SKM-1 (cell line): Measurements from ENCODE around the gene IL4I1.

Source experiments
- DNase-seq: peaks from one replicate; lab custom pipeline; 2025; ENCODE audit not compliant: unreplicated experiment; lab: John Stamatoyannopoulos, UW

Gene IL4I1

DNA sequence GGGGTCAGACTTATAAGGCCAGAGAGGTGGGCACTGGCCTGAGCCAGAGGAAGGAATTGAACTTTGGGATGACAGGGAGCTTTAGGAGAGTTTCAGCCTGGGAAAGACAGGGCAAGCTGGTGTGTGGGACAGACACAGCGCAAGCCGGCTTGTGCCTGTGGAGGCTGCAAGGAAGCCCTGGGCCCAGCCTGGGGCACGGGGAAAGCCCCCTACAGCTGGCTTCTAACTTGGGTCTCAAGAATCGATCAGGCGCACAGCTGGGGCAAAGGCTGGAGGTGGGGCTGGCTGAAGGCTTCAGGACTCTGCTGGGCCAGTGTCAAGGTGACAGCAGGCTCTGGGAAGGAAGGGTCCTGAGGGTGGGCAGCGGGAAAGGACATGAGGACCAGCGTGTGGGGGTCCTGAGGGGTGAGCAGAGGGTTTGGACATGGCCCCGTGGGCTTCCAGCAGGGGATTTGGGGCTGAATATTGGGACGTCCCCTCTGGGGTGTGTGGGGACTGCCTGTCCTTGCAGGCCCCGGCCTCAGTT, 42.8 kb downstream of the IL4I1 start:
- DNase-seq = no peak

DNA sequence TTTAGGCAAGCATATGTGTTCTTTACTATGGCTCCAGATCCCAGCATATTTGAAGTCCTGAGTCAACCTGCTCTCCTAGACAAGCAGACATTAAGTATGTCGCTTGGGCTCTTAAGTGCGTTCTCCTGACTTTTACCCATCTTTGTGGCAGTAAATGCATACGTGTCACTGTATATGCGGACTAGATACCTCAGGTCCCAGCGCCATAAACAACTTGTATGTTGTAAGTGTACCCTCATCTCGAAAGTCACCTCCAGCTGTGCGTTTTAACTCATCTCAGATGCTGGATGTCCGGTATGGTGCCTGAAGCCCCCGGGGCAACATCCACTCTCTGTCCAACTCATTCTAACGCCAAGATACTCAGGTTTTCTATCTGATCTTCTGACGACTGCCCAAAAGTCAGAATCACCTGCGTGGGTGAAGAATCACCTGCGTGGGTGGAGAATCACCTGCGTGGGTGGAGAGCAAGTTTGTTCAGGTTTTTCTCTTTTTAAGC, 44.0 kb downstream of the IL4I1 start:
- DNase-seq = no peak

DNA sequence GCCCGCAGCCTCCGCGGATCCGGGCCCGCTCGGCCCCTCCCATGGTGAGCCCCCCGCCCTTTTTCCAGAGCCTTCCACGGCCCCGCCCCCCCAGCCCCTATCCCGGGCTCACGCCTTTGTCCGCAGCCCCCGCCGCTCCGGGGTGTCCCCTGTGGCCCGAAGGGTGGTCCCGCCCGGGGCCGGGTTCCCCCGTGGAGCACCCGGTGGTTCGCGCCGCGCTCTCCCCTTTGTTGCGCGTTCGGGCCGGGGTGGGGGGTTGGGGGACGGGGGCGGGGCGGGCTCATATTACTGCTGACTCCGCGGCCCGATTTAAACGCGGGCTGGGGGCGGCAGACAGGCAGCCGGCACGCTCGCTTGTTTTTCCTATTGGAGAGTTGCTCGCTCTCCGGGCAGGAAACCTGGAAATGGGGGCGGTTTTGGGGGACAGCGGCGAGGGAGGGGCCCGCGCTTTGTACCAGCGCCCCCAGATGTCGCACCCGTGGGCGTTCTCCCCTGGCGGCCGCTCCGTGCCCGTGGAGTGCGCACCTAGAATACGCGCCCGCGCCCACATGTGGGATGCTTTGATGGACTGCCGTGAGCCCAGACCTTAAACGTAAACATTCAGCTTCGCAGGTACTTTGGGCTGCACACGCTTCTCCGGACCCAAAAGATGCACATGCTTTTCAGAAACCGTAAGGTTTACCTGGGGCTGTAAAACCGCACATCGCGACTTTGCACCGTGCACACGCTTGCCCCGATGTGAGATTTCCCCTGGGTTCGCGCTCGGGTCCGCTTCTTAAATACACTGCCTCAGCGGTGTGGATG, 45.0 kb downstream of the IL4I1 start:
- no peak for DNase-seq

DNA sequence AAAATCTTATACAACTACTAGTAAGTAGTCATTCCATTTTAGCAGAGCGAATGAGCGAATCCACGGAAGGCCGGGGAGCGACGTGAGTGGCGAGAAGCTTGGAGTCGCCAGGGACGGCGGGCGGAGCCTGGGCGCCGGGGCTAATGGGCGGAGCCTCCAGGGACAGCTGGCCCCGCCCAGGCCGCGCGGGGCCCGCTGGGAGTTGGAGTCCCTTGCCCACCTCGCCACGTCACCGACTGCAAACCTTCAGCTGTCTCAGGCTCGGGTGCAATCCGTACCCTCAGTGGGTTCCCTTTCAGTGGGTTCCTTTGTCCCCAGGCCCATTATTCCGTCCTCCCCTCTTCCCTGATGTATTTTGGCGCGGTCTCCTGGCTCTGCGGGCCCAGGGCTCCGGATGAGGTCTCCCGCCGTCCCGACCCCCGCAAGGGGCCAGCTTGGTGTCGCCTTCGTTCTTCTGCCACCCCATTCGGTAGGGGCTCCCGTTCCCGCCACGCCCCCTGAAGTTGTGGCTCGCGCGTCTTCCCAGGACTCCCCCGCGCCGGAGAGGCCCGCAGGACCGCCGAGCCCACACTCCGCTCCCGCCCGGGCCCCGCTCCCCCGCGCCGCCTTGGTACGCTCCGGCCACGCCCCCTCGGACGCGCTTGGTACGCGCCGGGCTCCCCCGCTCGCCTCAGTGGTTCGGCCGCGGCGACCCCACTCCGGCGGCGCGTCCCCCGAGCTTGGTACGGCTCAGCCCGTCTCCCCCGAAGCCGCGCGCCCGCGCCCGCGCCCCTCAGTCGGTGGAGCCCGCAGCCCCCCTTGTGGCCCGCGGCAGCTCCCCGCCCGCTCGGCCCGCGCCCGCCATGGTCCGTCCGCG, 46.0 kb downstream of the IL4I1 start, which contains the start of gene PTOV1:
PTOV1 (plus strand) TSS at position 673 of the 856 bp plus-strand sequence.
- peak; percentile 9 for DNase-seq

DNA sequence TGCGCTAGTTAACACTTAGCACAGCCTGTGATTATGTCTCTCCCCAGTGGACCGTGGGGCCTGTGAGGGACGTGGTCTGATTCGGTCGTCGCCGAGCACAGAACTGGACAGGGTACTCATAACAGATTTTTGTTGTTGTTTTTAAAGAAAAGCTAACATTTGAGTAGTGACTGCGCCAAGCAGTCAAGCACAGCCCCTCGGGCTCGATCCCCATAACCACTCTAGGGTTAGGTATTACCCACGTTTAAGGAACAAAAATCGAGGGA, 46.5 kb downstream of the IL4I1 start:
- DNase-seq = no peak

DNA sequence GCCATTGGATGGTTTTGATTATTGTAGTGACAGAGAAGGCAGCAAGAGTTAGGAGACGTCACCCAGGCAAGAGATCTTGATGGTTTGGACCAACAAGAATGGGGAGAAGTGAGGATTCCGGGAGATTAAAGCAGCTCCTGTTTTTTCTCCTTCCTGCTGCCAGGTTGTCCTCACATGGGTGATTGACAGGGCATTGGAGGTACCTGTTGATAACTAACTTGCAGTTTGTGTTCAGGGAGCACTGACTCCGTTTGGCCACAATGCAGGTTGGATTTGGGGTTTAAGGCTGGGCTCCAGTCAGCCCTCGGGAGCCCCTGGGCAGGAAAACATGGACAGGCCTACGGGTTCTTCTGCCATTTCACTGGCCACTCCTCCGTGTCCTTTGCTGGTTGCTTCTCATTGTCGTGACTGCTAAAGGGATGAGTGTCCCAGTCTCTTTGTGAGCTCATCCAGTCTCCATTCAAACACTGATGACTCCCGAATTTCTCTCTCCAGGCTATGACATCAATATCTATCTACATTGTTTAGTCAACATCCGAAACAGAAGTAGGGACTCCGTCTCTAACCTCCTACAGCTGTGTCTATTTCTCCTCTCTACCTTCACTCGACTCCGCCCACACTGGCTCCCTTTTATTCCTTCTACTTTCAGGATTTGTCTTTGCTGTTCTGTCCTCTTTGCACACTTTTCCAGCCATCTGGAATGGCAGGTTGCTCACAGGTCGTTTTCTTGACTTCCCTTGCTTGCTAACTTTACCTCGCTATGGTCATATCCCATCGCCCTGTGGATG, 47.1 kb downstream of the IL4I1 start:
- no peak for DNase-seq

DNA sequence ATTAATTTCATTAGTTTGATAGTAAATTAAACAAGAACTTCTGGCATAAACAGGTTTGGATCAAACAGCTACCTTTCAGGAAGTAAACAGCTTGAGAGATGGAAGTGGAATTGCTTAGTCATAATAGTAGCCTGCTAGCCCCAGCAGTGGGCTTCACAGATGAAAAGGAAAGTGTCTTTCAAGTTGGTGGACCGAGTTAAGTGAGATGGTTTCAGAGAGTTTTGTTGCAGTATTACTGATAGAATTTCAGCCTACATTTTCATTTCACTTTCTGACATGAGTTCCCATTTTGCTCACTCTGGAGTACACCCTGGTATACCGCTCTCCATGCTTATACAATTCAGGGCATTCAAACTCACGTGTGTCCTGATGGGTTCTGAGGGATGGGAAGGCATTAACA, 47.7 kb downstream of the IL4I1 start:
- no peak for DNase-seq

DNA sequence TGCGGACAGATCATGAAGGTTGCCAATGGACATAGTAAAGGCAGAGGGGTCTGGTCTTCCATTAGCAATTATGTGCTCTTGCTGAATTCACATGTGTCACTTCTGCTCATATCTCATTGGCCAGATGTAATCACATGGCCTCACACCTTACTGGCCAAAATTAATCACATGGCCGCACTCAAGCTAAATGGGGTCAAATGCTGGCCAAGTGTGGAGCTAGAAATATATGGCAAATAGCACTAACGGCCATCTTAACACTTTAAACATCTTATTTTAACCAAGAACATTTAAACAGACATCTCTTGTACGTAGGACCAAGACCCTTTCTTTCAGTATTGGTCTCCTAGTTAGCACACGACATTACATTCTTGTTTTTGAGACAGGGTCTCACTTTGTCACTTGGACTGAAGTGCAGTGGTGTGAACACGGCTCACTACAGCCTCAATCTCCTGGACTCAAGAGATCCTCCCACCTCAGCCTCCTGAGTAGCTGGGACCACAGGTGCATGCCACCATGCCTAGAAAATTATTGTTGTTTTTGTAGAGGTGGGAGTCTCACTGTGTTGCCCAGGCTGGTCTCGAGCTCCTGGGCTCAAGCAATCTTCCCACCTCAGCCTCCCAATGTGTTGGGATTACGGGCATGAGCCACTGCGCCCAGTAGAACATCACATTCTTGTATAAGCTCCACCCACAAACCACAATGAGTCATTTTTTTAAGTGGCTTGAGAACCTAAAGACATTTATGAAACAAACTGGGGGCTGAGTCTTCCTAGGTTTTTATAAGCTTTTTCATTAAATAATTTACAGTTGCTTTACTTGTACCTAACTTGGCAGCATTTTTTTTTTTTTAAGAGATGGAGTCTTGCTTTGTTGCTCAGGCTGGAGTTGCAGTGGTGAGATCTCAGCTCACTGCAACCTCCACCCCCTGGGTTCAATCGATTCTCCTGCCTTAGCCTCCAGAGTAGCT, 48.7 kb downstream of the IL4I1 start:
- DNase-seq = no peak

DNA sequence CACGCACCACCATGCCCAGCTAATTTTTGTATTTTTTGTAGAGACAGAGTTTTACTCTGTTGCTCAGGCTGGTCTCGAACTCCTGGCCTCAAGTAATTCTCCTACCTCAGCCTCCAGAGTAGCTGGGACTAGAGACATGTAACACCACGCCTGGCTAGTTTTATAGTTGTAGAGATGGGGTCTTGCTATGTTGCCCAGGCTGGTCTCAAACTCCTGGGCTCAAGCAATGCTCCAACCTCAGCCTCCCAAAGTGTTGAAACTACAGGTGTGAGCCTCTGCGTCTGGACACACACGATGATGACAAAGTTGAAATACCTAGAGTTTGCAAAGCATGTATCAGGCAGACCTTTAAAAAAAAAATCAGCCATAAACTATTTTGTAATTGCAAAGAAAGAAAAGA, 50.3 kb downstream of the IL4I1 start:
- DNase-seq = no peak

DNA sequence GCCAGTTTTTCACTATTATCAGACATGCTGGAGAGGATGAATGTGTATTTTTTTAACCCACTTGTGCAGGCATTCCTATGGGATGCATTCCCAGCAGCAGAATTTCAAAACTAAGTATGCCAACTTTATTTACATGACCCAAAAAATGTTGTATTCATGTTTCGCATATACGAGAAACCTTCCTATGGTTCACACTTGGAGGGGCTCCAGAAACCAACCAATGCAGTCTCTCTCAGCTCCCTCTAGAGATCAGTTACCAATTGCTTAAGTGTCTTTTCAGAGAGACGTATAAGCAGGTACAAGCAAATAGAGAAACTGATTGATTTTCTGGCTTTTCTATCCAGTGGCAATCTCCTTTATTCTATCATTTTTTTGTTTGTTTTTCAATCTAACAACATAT, 51.3 kb downstream of the IL4I1 start:
- no peak for DNase-seq

DNA sequence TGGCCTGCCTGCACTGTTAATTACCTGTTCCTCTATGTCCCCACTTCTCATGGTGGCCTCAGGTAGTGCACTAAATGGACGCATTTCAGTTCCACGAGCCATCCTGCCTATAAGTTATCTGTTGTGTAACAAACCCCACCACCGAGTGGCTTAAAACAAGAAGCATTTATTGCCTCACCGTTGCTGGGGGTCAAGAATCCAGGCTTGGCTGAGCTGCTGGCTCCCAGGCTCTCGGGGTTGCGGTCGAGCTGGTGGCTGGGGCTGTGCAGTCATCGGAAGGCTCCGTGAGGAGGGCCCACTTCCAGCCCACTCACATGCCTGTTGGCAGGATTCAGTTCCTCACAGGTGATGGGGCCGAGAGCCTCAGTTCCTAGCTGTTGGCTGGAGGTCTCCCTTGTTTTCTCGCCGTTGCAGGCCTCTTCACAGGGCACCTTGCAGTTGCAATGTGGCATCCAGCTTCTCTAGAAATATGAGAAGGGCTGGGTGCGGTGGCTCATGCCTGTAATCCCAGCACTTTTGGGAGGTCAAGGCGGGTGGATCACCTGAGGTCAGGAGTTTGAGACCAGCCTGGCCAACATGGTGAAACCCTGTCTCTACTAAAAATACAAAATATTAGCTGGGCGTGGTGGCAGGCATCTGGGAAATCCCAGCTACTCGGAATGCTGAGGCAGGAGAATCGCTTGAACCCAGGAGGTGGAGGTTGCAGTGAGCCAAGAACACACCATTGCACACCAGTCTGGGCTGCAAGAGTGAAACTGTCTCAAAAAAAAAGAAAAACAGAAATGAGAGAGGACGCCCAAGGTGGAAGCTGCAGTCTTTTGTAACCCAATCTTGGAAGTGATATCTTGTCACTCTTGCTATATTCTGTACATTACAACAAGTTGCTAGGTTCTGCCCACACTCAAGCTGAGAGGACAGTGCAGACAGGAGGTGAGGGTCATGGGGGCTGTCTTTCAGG, 52.3 kb downstream of the IL4I1 start:
- DNase-seq = peak; percentile 2

DNA sequence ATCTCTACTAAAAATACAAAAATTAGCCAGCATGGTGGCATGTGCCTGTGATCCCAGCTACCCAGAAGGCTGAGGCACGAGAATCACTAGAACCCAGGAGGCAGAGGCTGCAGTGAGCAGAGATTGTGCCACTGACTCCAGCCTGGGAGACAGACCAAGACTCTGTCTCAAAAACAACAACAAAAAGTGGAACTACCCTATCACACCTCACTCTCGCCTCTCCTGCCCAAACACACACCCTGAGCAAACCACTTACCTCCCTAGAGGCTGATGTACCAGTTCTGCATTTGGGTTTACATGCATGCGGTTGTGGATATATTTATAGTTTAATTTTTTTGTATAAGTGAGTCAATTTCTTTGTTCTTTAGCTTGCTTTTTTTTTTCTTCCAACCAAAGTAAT, 53.4 kb downstream of the IL4I1 start:
- no peak for DNase-seq

DNA sequence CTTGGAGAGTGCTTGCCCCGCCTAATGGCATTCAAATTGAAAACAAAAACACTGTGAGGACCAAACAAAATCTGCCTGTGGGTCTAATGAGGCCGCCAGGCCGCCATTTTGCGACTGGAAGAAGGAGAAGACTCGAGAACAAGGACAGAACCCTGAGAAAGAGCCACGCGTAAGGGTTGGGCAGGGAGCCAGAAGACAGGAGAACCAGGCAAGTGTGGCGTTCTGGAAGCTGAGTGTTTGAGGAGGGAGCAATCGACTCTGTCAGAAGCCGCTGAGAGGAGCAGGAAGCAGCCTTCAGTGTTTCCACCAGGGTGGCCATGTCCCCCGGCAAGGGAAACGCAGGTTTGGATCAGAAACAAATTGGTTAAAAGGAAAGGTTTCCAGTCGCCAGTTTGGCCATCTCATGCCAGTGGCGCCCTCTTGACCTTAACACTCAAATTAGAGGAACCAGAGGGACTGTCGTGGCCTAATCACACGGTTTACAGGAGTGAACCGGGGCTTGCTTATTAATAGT, 55.9 kb downstream of the IL4I1 start:
- DNase-seq = no peak

DNA sequence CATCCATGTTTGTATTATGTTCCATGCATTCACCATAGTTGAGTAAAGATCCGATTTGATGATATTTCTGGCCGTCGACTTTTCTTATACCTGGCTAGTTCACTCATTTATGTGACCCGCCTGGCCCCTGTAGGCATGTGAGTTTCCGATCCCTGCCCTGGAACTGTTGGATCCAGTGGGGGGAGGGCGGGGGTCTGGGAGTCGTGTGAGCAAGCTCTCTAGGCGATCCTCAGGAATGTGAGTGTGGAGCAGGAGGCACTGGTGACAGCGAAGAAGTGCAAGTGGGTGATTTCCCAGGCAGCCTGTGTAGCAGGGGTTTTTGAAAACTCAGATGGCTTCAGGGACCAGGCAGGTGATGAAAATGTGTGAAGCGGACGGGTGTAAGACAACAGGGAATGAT, 56.4 kb downstream of the IL4I1 start:
- no peak for DNase-seq

DNA sequence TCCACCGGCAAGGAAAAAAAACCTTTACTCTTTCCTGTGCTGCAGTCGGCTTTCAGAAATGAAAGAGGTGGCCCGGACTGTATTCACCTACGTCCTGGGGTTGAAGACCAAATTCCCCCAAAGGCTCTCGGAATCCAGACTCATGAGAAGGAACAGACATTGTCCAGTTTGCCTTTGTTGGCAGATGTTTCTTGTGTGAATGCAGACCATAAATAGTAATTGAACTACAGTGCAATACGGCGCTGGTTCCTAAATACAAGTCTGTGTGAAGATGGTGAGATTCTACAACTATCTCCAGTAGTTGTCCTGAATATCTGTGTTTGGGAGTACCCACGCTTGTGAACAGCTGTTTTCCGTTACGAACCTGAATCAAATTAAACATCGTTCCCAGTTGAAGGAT, 57.0 kb downstream of the IL4I1 start:
- DNase-seq = no peak
